Activated T-cell treated with anti-CD3 and anti-CD28 coated beads for 4 hours (primary cell): ENCODE measurements around the gene TBC1D9.

Experiments
- DNase-seq: peaks from one replicate; pipeline ENCODE4 v3.0.0-alpha.2; 2020

Gene TBC1D9

DNA sequence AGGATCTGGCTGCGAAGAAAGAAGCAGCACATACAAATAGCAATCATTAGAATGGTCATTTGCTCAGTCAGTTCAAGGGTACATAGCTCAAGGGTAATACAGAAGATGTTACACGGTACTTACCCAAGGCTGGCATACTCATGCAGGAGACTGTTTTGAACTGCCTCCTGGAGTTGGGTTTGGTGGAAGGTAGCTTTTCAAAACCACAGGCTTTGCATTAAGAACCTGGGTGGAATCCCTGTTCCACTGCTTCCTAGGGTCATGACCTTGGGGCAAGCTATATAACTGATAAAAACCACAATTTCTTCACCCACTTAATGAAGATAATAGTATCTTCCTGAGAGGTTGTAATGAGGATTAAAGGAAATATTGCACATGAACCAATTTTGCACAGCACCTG is 36.5 kb downstream of the TBC1D9 start:
- no peak for DNase-seq

DNA sequence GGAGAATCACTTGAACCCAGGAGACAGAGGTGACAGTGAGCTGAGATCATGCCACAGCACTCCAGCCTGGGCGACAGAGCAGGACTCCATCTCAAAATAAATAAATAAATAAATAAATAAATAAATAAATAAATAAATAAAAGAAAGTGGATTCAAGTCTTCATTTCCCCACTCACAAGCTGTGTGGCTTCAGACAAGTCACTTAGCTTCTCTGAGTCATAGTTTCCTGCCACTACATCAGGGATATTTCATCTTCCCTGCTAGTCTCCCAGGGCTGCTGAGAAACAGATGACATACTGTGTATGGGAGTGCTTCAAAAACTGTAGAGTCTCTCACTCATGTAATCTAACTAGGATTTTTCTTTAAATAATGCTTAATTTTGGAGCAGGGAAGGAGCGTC is 37.2 kb downstream of the TBC1D9 start:
- DNase-seq: no peak

DNA sequence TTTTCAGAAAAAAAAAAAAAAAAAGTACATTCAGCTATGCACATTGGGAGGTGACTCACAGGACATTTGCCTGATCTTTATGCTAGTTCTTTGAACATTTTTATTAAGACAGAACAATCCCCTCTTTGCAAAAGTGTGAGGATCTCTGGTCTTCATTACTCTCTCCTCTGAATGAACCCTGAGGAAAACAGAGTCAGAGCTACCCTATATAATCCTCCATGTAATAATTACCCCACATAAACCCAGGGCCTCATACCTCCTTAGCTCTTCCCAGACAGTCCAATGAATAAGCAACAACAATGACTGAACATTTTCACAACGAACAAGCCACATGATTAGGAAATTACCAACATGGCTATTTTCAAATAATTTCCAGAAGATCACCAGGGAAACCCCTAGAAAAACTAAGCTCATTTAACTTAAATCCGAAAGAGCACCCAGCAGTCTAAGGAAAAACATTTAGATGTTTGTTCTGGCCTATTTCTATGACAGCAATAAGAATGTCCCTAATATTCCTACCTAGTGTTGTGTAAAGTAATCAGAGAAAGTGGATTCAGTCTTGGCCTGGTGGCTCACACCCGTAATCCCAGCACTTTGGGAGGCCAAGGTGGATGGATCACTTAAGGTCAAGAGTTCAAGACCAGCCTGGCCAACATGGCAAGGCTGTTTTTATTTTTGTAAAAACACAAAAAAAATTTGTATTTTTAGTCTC is 37.8 kb downstream of the TBC1D9 start:
- no peak for DNase-seq

DNA sequence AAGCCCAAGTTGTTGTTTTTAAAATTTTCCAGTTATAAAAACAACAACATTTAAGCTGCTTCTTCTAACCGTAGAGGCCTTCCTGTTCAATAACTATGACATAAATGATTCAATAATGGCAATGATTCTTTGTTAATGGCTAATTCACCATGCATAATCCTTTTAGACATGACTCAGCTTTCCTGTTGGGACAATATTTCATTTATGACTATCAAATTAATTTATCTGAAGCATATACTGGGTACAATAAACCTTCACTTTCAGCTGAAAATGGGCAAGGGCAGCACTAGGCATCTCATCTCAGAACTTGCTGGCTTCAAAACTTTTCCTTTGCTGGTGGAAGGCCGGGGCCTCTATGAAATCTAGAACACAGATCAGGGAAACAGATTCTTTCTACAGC is 38.9 kb downstream of the TBC1D9 start:
- no peak for DNase-seq

DNA sequence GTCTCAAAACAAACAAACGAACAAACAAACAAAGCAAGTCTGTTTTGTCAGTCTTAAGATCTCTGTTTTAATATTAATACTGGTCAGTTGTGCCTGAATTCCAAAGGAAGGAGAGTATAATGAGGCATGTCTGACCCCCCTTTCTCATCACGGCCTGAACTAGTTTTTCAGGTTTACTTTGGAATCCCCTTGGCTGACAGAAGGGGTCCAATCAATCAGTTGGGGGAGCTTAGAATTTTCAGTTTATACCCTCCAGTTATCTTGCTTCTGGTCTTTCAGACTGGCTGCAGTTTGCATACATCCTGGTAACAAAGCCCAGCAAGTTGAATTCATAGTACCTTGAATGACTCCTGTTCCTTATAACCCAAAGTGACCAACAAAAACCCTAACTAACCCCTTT is 41.1 kb downstream of the TBC1D9 start:
- DNase-seq: no peak

DNA sequence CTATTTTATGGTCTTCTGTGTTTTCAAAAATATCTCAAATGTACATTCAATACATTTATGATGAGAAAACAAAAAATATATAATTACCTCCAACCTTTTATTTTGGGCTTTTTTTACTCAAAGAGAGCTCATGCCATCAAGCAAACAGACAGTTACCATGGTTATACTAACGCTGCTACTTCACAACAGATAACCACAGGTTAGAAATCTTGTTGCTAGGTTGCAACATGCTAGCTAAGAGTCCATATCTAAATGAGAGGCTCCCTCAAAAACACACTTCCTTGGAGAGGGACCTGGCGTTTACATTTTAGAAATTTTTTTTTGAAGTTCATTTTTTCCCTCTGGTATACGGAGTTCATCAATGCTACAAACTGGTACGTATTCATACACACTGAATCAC is 44.3 kb downstream of the TBC1D9 start:
- DNase-seq: no peak

DNA sequence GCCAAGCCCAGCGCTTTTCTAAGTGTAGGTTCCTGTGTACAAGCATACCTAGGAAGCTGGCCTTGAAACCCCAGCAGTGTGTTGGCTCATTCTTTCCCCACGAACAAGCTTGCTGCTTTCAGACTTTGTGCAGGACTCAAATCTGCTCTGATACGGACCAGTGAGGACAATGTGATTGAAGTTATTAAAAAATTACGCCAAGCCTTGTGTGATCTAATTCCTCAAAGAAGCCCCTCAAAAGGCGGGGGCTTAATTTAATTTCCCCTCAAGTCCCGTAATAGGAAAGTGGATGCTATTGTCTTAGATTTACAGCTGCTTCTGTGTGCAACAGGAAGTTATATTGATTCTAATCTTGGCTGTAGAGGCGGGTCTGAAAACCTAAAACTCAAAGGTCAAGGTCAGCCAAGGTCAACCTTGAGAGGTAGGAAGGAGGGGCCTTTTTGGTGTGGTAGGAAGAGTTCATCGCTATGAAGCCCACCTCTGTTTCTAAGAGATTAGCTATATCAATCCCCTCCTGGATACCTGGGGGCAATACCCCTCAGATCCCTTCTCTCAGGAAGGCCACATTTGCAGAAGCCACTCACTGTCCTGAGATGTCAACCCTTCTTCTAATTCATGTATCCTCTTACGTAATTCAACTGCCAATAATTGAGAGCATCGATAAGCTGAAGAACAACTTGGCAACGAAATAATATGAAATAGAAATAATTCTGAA is 45.1 kb downstream of the TBC1D9 start:
- DNase-seq: no peak

DNA sequence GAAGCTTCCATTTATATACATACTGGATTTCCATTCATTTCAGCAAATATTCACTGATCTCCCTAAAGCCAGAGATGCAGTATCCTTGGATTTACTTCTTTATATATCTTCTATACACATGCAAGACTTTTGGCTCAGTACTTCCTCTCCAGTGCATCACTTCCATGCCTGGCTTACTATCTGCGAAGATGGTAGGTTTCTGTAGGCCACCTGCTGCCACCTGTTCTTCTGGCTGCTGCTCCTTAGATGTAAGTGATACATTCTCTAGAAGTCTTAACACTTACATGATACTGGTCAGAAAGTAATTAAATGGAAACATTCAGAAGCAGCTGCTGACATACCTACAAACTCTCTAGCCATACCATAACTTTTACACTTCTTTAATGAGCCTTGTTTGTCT is 48.9 kb downstream of the TBC1D9 start:
- no peak for DNase-seq

DNA sequence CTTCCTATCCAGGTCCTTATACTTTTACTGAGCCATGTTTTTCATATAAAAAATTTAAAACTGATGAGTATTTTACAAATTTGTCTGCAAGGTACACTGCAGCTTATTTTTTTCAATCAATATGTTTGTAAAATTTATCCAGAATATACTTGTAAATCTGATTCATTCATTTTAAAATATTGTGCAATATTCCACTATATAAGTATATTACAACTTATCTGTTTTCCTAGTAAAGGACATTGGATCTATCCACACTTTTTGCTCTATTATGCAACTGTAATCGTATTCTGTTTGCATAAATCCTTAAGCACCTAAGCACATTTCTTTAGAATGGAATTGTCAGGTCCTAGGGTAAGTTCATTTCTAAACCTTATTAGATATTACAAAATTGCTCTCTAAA is 49.5 kb downstream of the TBC1D9 start:
- DNase-seq: no peak

DNA sequence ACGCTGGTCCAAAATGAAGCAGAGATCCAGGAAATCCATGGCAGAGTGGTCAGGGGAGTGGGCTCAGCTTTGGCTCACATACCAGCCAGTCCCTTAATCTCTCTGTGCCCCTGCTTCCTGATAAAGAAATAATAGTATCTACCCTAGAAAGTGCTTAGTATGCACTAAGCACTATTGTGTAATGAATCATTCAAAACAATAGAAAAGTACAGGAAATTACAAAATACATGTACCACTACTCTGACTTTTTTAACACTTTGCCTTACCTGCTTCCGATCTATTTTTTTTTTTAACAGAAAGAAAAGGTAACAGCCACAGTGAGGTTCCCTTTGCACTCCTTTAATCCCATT is 49.9 kb downstream of the TBC1D9 start:
- DNase-seq: no peak

DNA sequence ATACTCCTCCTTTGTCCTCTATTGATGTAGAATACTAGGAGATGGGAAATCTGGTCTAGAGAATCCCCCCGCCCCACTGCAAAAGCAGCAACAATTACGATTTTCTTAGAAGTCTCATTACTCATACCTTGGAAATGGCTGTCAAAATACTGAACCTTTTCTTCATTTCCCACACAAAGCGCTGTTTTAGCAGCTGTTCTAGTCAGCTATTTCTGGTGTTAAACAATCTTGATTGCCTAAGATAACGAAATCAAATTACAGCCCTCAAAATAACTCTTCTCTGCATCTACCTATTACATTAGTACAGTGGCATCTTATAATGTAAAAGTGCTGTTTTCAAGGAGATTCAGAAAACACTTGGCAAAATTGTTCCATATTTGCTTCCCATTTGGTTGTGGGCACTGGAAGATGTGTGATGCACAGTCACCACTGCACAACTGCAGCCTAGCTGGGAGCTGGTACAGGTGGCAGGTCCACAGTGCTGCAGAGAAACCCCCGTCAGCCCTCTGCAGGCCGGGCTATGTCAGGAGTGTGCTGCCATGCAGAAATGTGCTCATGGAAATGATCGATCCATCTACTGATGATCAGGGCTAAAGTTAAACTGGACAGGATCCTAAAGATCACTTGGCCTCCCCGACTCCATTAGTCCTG is 50.4 kb downstream of the TBC1D9 start:
- no peak for DNase-seq

DNA sequence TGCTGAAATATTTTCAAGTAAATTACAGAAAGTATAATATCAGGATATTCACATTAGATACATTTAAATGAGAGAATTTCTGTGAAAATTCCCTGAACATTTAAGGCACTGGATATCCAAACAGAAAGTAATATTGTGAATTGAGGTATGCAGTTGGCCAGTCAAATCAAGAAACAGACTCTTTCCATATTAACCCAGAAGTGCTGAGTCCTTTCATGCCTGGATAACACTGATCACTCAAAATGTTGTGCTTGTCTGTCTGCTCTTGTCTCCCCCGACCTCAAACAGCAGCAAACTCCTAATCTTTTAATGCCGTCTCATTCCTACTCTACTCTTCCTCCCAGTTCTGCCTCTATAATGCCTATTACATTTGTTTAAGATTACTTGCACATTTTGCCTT is 51.2 kb downstream of the TBC1D9 start:
- DNase-seq: no peak

DNA sequence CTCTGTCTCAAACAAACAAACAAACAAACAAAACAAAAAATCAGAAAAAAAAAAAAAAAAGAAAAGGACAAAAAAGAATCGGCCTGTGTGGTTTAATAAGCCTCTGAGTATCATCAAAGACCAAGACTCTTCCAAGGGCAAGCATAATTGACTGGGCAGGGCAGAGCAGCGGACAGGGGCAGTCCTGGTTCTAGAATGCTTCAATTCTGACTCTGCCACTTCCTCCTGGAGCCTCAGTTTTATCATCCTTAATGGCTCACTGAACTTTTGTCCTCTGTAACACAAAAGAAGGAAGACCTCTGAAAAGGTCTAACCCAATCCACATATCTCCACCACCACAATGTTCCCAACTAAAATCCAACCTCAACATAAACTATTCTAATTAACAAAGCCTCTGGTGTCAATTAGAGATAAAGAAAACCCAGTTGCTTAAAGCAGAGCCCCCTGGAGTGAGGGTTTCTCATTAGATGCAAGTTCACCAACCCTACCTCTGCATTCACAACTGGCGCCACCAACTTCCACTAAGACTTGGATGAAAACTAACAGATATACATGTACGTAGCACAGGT is 51.7 kb downstream of the TBC1D9 start:
- no peak for DNase-seq

DNA sequence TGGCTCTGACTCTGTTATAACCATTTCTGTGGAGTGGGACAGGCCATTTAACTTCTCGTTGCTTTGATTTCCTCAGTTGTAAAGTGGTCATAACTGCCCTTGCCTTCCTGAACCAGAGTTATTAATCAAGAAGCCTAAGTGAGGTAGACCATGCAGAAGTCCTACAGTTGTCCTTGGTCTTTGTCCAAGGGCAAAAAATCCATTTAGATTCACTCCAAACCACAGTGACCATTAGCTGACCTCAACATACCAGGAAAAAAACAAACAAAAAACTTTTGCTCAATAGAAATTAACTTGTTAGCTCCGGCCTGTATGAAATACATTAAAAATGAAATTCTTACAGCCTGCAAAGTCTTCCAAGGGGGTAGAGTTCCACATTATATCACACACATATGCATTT is 52.7 kb downstream of the TBC1D9 start:
- no peak for DNase-seq

DNA sequence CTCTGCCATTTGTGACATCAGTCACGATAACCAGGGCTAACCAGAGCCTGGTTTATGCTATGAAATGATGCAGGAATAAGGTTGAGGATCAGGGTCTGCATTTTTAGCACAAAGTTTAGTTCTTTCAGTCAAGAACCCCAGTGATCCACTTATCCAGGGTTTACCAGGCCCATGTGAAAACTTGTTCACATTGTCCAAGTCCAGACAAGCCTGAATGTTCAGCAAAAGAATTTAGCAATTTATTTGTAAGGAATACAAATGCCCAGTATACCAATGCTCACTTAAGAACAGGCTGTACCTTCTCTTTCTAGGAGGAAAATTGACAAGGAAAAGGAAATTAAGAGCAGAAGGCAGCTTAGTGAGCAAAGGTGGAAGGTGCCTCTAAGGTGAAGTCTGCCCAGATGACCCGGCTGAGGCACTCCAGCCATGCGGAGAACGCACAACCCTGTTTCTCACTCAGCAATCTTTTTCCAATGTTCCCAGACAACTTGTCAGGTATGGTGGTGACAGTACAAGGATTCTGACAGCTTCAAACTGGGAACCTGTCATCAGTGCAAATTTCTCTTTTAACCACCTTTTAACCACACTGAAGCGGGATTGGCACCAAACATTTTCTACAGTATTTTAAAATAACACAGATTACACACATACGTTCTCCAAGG is 54.0 kb downstream of the TBC1D9 start:
- DNase-seq: no peak

DNA sequence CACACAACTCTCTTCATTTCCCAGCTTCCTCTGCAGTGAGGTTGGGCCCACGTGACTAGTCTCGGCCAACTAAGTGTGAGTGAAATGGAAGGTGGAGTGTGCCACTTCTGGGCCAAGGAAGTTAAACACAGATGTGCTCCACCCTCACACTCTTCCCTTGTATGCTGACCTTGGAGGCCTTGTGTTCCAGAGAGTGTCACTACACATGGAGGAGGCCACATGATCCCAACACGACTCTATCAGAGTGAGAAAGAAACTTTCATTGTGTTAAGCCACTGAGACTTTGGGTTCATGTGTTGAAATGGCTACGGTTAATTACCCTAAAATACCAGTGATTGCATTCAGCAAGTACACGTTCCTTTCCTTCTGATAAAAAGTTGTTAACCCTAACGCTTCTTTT is 55.1 kb downstream of the TBC1D9 start:
- DNase-seq: no peak

DNA sequence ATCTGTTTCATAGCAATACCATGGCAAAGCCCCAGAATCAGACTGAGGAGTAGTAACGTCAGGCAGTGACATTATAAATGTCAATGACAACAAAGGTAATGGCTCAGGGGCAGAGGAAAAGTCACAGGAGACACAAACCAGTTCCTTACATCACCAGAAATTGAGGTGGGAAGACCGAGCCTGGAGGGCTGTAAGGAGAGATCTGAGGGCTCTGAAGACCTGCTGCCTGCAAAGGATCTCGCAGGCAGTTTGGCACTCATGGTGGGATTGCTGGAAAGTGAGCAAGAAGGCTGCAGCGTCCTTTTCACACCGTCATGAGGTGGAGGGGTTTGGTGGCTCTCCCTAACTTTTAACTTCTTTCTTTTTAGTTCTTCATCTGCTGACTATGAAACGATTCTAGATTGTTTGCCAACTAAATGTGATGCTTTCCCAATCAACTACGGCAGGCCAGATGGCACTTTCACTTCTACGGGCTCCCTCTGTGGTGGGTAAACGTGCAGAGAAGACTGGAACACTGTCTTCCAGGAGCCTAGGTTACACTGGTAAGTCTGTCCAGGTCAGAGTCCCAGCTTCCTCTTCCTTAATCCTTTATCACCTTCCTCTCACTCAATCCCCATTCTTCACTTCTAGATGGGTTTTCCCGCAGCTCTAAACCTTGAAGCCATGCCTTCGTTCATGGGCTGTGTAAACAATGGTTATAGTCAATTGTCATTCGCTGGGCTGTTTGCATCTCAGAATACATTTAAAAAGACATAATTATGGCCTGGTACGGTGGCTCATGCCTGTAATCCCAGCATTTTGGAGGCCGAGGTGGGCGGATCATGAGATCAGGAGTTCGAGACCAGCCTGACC is 58.2 kb downstream of the TBC1D9 start:
- DNase-seq: no peak

DNA sequence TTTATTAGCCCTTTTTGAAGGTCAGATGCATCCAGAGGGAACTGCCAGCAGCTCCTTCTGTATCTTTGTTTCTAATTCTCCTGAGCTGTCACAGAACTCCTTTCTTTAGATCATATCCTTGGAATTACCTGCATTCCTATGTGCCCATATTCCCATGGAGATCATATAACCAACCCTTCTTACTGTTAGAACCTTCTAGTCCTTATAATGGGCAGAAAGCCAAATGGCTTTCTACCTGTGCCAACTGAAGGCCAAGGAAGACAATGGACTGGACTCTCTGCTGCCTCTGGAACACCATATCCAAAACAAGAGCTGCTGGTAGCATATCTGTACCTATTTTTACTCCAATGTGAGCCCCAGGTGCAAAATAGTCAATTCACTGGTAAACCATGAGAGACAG is 60.7 kb downstream of the TBC1D9 start:
- no peak for DNase-seq

DNA sequence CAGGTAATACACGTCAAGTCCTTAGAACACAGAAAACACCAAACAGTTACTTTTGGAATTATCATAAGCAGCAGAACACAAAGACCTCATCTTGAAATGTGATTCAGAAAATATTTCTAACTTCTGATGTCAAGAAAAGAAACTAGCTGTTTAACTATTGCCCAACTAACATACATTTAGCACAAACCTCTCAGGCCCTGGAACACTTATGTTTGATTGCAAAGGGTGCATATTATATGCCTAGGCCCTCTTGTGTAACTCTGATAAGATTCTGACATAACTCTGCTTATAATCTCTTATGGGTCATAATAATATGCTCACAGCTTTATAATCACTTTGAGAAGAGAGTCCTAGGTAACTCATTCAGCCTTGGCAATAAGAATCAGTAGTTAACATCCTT is 62.6 kb downstream of the TBC1D9 start:
- no peak for DNase-seq

DNA sequence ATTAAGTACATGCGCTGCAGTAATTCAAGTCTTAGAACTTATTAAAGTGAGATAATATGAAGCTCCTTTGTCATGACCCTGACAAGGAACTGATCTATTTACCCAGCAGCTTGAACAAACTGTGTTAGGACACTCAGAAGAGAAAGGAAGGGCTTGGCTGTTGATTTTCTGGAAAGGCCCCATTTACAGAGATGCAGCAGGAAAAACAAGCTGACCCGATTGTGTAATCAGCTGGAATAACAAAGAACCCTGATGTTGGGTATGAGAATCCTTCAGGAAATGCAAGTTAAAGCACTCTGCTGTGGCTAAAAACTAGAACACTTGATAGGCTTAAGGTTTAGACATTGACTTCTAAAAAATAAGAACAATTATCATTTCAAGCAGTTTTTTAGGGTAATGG is 64.8 kb downstream of the TBC1D9 start:
- no peak for DNase-seq

DNA sequence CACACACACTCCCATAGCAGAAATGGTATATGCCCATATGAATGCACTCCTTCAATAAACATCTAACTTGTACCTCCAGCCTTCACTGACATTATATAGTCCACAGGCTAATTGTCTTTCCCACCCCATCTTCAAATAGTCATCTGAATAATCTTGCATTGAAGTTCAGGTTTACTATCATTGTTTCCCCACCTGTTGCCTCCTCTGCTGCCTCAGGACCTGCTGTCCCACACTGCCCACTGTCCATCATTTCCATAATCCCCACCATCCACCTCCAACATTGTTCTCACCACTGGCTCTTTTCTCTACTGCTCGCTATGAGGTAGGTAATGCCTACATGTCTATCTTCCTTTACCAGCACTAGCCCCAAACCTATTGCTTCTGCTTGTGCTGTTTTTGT is 66.1 kb downstream of the TBC1D9 start:
- DNase-seq: no peak

DNA sequence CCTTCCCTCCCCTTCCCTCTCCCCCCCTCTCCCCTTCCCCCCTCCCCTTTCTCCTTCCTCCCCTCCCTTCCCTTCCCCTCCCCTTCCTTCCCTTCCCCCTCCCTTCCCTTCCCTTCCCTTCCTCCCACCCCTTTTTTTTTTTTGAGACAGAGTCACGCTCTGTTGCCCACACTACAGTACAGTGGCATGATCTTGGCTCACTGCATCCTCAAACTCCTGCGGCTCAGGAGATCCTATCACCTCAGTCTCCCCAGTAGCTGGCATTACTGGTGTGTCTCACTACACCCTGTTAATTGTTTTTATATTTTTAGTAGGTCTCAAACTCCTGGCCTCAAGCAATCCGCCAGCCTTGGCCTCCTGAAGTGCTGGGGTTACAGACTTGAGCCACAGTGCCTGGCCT is 66.6 kb downstream of the TBC1D9 start:
- DNase-seq: no peak
